Stimulated activated CD8-positive, alpha-beta memory T cell treated with anti-CD3 and anti-CD28 coated beads, Interleukin-12 subunit alpha, Interleukin-12 subunit beta, amount 100 ng/mL, for 24 hours (primary cell): ENCODE results near the gene ZNF23.
A peak's percentile ranks its signal among the peaks of the same experiment; 100 is the strongest.
"Not testable (repeated sequence)": the region's sequence is repeated elsewhere in the genome, so short reads cannot be mapped to it uniquely, and the experiment has no call there.

Experiments
- DNase-seq: peaks from one replicate; pipeline ENCODE4 v3.0.0-alpha.2; 2020; ENCODE audit errors: extremely low read depth

The ZNF23 gene

DNA sequence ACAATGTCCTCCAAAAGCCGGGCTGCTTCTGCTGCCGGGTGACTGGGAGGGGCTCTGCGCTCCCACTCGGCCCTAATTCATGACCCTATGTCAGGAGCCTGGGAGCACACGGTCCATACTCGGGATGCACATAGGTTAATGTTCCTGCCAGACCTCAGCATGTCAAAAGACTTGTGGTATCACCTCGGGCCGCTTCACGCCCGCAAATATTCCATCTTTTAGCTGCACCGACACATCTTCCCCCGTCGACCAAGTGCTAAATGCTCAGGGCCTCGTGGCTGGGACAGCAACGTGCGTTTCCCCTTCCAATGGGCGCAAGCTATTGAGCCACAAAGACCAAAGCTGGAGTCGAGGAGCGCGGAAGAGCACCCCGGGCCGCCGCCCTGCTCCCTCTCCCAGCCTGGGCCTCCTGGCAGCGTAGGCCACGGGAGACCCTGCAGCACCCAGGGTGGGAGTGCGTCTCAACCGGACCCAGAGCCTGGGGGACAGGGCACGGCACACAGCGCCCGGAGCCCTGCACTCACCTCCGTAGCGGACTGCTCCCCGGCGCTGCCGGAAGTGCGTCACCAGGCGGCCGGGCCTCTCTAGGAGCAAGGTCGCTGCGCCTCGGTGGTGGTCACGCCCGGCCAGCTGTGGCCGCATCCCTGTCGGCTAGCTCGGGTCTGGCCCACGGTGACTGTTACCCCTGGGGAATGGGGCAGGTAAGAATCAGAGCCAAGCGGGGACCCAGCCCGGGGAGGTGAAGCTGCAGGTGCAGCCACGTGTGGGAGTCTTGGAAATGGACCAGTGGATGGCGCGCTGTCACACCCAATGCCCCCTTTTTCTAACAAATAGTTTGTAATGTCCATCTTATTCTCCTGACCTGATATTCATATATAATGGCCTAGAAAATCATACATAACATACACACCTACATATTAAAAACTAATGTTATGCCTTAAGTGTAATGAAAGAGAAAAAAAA, at the start of gene ZNF23:
Gene ZNF23, minus strand, starts transcription at position 562 of the 963 bp plus-strand sequence. CDS start 5,451 bp downstream, outside the sequence.
- peak; percentile 61 for DNase-seq

DNA sequence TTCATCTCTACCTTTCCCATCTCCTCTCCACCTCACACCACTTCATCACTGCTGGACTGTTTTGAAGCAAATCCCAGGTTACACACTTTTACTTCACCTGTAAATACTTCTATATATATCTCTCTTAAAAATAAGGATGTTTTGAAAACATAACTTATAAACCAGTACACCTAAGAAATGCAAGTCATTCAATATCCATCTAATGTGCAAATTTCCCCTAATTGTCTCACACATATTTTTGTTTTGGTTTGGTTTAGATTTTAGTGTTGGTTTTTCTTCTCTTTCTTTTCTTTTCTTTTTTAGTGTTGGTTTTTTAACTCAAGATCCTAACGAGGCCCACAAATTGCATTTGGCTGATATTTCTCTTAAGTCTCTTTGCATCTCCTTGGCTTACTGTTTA, 45.0 kb upstream of the ZNF23 start:
- no peak for DNase-seq

- no peak for DNase-seq
These were observed 42.9 kb upstream of the ZNF23 start for GRCh38 chr16:71504901-71505300.

DNA sequence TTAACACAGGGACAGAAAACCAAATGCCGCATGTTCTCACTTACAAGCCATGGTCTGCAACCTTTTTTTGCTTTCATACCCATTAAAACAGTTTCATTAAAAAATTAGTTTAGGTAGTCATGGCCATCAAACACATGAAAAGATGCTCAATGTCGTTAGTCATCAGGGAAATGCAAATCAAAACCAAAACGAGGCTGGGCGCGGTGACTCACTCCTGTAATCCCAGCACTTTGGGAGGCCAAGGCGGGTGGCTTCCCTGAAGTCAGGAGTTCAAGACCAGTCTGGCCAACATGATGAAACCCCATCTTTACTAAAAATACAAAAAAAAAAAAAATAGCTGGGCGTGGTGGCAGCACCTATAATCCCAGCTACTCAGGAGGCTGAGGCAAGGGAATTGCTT, 42.0 kb upstream of the ZNF23 start:
- not testable (repeated sequence) for DNase-seq

GRCh38 chr16:71501547-71501946, 39.5 kb upstream of the ZNF23 start:
- no peak for DNase-seq

- DNase-seq: no peak
These were observed 38.9 kb upstream of the ZNF23 start for GRCh38 chr16:71500964-71501363.

GRCh38 chr16:71499775-71500364, 37.8 kb upstream of the ZNF23 start:
- no peak for DNase-seq

DNA sequence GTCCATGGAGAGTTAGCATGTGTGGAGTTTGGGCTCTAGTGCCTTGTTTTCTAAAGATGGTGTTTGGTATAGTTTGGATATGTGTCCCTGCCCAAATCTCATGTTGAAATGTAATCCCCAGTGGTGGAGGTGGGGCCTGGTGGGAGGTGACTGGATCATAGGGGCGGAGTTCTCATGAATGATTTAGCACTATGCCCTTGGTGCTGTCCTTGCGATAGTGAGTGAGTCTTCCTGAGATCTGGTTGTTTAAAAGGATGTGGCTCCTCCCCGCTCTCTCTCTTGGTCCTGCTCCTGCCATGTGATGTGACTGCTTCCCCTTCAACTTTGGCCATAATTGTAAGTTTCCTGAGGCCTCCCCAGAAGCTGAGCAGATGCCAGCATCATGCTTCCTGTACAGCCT, 36.0 kb upstream of the ZNF23 start:
- DNase-seq: no peak

DNA sequence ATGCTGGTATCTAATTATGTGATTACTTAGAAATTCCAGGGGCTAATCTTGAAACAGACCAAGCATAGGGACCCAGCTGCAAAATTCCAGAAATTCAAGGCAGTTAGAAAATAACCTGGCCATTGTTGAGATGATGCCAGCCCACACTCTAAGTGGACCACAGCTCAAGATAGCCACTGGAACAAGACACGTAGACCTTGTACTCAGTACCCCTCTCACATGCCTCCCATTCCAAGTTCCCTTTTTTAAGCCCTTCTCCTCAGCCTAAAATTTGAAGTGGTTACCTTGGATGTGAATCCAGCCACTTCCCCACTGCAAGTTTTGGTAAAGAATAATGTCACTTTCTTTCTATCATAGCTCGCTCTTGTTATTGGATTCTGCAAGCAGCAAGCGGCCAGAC, 31.2 kb upstream of the ZNF23 start:
- no peak for DNase-seq

- no peak for DNase-seq
These were observed 30.7 kb upstream of the ZNF23 start for GRCh38 chr16:71492786-71493185.

GRCh38 chr16:71491054-71491453, 29.0 kb upstream of the ZNF23 start:
- DNase-seq: no peak

DNA sequence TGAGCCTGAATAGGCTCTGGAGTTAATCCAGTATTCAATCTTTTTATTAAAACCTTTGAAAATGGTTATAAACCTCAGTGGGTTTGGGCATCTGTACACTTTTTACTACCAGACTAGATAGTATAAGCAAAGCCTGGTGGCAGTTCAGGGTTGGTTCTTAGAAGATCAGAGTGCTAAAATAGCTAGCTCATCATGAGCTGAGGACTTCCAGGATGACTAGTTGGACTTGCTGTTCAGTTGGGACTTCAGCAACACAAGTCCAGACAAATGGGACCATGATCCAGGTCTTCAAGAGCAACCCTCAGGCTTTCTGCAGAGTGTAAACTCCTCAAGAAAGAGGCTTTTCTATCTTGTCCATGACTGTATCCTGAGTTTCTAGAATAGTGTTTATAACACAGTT, 28.3 kb upstream of the ZNF23 start:
- DNase-seq: no peak

DNA sequence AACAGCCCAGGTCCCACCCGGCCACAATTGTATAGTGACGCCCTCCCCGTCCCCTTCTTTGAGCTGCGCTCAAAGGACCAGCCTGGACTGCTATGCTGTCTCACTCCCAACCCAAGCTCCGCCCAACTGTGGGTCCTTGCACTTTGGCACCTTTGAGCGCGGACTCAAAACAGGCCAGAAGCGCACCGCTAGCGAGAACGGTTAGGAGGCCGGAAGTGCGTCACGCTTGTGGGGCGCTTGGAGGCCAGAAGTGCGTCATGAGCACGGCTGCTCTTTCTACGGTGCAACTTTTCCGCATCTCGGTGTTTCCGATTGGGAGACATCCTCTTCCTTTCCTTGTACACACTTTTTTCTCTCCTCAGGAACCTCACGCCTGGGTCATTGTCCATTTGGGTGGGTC, 27.1 kb upstream of the ZNF23 start, which contains the start of gene ZNF19:
Gene ZNF19, minus strand, starts transcription at position 203 of the 400 bp plus-strand sequence. CDS start 7,210 bp downstream, outside the sequence.
- no peak for DNase-seq

DNA sequence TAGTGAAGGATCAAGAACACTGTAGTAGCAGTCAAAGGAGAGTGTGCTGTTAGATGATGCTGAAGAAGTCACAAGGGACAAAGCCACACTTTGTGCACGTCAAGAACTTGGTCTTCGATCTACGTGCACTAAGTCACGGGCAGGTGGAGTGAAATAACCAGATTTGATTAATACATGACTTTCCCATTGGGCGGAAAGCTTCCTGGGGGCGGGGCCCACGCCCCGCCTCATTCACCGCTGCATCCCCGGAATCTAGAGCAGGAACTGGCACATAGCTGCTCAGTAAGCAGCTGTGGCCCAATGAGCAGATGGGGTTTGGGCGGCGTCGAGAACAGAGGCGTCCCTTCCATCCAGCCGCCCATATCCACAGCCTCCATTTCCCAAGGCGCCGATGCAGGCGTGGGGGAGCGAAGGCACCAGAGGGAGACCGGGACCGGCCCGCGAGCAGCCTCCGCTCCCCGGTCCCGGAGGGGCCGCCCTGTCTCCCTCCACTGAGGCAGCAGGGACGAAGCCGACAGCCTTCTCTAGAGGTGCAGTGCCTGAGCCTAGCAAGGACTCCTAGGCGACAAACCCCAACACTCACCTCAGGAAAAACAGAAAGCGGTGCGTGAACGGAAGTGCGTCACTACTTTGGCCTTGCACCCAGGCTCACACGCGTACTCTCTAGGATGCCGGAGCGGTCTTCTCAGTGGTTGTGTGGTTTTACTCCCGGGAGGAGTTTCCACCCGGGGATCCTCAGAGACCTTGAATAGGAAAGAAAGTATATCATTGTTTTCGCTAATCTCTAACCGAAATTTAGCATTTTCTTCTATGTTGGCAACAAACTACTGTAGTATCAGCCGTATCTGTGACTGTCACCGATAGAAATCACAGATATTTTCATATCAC, 22.2 kb upstream of the ZNF23 start:
- peak; percentile 38 for DNase-seq

DNA sequence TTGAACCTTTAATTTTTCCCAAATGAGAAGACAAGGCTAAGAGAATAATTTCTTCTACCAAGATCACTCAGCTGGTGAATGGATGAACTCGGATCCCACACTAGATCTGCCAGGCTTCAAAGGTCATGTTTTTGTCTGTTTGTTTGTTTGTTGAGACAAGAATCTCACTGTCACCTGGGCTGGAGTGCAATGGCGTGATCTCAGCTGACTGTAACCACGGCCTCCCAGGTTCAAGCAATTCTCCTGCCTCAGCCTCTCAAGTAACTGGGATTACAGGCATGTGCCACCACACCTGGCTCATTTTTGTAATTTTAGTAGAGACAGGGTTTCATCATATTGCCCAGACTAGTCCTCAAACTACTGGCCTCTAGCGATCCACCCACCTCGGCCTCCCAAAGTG, 20.5 kb upstream of the ZNF23 start:
- DNase-seq: no peak

- no peak for DNase-seq
These were observed 18.9 kb upstream of the ZNF23 start for GRCh38 chr16:71480956-71481355.

GRCh38 chr16:71479420-71479819, 17.4 kb upstream of the ZNF23 start:
- DNase-seq: no peak

DNA sequence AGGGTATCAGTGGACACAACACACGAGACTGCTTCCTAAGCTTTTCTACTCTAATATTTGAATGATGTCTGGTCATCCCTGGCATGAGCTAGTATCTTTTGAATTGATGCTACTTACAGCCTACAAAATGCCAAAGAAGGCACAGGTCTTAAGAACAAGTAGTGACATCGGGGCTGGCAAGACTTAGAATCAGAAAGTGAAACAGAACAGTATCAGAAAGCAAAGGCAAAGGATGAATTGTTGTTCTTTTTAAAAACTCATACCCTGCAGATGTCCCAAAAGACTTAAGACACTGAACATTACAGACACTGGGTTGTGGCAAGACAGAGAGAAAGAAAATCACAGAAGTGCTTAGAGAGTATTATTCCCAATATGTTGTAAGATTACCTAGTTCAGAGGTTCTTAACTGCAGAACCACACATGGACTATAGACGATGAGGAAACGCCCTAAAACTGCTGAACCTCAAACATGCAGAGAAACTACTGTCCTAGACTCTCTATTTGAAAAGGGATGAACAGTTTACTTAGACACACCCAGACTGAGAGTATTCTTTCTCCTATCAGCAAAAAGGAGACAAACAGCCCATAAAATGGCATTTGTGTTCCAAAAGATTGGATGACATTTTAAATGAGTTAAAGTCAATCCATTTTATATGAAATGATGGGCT, 14.5 kb upstream of the ZNF23 start:
- DNase-seq: no peak

DNA sequence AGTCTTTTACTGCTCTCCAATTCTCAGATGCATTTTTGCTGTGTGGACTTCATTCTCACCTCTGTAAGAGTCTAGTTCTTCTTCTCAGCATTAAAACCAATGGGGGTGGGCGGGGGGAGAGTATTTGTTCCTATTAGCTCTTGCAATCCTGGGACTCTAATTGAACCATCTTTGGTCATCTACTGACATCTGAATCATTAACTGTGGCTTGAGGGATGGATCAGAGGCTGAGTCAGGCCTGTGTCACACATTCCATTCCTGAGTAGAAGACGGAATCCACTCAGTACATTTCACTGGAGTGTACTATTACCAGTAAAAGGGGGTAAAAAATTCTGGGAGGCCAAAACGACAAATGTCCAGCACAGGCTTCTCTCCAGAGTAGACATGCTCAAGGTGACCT, 12.8 kb upstream of the ZNF23 start:
- DNase-seq: no peak

DNA sequence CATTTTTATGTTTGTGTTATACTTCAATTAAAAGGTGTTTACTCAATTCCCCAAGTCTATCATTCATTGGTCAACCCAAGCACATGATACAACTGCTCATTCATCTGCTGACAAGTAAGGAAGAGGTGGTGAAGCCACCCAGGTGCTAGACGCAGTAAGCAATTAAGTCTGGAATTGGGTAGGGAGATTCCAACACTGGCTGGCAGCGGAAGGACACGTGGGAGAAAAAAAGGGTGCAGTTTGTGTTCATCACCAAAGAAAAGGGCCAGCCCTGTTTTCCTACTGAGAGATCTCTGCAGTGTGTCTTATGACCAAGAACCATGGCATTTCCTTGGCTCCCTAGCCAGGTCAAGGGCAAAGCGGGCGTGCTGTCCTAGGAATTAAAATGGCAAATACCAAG, 11.8 kb upstream of the ZNF23 start:
- no peak for DNase-seq

- no peak for DNase-seq
These were observed 10.9 kb upstream of the ZNF23 start for GRCh38 chr16:71472931-71473330.

- no peak for DNase-seq
These were observed 10.0 kb upstream of the ZNF23 start for GRCh38 chr16:71472051-71472450.
